Fibroblast of lung (primary cell): ENCODE data around the gene WARS2. TPM values are rescaled to one million over a fixed set of nuclear protein-coding genes. Genes with fewer than 3 reads are reported as not detected.

Experiments used
- DNase-seq, 2 donors: peaks; one replicate each; pipeline versions ENCODE4 v3.0.0 to v3.0.0-alpha.2; 2010; ENCODE audit warnings: low read depth in 2 of 2
- H2AFZ ChIP-seq: 2 replicates; pipeline ENCODE4 v1.5.1; 2012; ENCODE audit warnings: low read length, control low read depth, inconsistent platforms
- H3K27ac ChIP-seq: 2 replicates; pipeline ENCODE4 v1.5.1; 2011; ENCODE audit warnings: low read length, control low read depth; ENCODE audit not compliant: insufficient read depth
- H3K27me3 ChIP-seq: 2 replicates; pipeline ENCODE4 v1.5.1; 2011; ENCODE audit warnings: mild to moderate bottlenecking, low read length; ENCODE audit not compliant: control insufficient read depth, insufficient read depth
- H3K36me3 ChIP-seq: 2 replicates; pipeline ENCODE4 v1.5.1; 2011; ENCODE audit warnings: low read length; ENCODE audit not compliant: control insufficient read depth, insufficient read depth
- H3K4me1 ChIP-seq: 2 replicates; pipeline ENCODE4 v1.5.1; 2011; ENCODE audit warnings: low read length; ENCODE audit not compliant: control insufficient read depth, insufficient read depth; ENCODE audit errors: extremely low read depth
- H3K4me2 ChIP-seq: 2 replicates; pipeline ENCODE4 v1.5.1; 2011; ENCODE audit warnings: low read length, control low read depth; ENCODE audit not compliant: insufficient read depth; ENCODE audit errors: extremely low read depth
- H3K4me3 ChIP-seq, 4 experiments: fragments of 200-600 bp in 1 of 4; sonication (generic) in 1 of 4; replicated peaks in 1 of 4; 2 replicates each; pipeline ENCODE4 v1.5.1; 2011 to 2016; ENCODE audit warnings: low read length in 4 of 4, low read depth in 3 of 4, mild to moderate bottlenecking in 3 of 4, control low read depth in 2 of 4, inconsistent platforms in 1 of 4, mixed read lengths in 1 of 4; ENCODE audit not compliant: insufficient read depth in 1 of 4; ENCODE audit errors: control extremely low read depth in 1 of 4
- H3K79me2 ChIP-seq: 2 replicates; pipeline ENCODE4 v1.5.1; 2012; ENCODE audit warnings: mild to moderate bottlenecking, low read length, inconsistent platforms; ENCODE audit not compliant: control insufficient read depth, insufficient read depth
- H3K9ac ChIP-seq: 2 replicates; pipeline ENCODE4 v1.5.1; 2011; ENCODE audit warnings: mild to moderate bottlenecking, low read length, control low read depth; ENCODE audit not compliant: insufficient read depth
- H3K9me3 ChIP-seq: 2 replicates; pipeline ENCODE4 v1.5.1; 2012; ENCODE audit warnings: low read depth, low read length; ENCODE audit not compliant: control insufficient read depth, insufficient read depth
- H4K20me1 ChIP-seq: 2 replicates; pipeline ENCODE4 v1.5.1; 2011; ENCODE audit warnings: low read length; ENCODE audit not compliant: control insufficient read depth, insufficient read depth; ENCODE audit errors: extremely low read depth
- EZH2 ChIP-seq: IDR thresholded peaks from 2 replicates; pipeline ENCODE4 v1.5.1; 2012; ENCODE audit warnings: low read length, control low read depth, mild to moderate bottlenecking; ENCODE audit errors: missing control alignments
- polyA plus RNA-seq, 2 donors: library from polyadenylated mRNA; depleted of rRNA in 1 of 2; stranded (reverse) in 1 of 2; unstranded in 1 of 2; fragments of >200 nt; gene quantifications; 2 replicates each; pipeline ENCODE4 v1.2.1, GENCODE V29; 2011 to 2012; ENCODE audit warnings: missing spikeins in 1 of 2
- total RNA-seq: library from RNA; depleted of rRNA; stranded (reverse); fragments of >200 nt; gene quantifications from 2 replicates; pipeline ENCODE4 v1.2.1, GENCODE V29; 2014
- TF ChIP-seq, protein P1 (sequence below), 2 donors: IDR thresholded peaks in 1 of 2; conservative IDR thresholded peaks in 1 of 2; 1 replicate in 1 of 2; 2 replicates in 1 of 2; pipeline ENCODE4 v1.5.1; 2011 to 2012; ENCODE audit warnings: low read length in 2 of 2, control low read depth in 1 of 2, inconsistent platforms in 1 of 2, low read depth in 1 of 2, mild to moderate bottlenecking in 1 of 2

The WARS2 gene
- total and polyA plus RNA-seq, 2 donors (not counting 1 experiment from before 2014, with no cell fraction given), result 13.3 to 20.3 TPM

DNA sequence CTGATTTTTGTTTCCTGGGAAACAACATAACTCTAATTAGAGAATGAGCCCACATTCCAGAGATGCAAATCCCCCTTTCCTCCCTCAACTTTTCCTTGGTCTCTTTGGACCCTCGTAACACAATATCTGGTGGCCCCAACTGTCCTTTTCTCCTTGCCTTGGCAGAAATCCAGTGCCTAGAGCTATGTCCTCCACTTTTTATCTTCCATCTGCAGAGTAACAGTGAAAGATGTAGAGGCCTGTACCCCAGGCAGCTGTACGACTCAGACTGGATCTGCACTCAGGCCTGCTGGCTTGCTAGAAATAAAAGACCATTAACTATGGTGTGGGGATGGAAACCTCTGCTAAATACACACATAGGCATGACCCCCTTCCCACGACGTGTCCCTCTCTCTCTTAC lies 72.0 kb downstream of the WARS2 start:
- no peak for DNase-seq
- Histone ChIP-seq H3K9me3 (no peaks in the 10 kb centered on the region), H3K4me2 (no peak overlapping the region), H2AFZ (no peak overlapping the region), H3K27ac (no peak overlapping the region), H3K27me3 (no peaks in the 10 kb centered on the region), H3K4me3 (no peak overlapping the region), H4K20me1 (no peaks in the 10 kb centered on the region), H3K4me1 (no peaks in the 10 kb centered on the region), H3K9ac (no peak overlapping the region), H3K79me2 (no peaks in the 10 kb centered on the region), H3K36me3 (no peaks in the 10 kb centered on the region)
- TF ChIP-seq, protein P1, sequence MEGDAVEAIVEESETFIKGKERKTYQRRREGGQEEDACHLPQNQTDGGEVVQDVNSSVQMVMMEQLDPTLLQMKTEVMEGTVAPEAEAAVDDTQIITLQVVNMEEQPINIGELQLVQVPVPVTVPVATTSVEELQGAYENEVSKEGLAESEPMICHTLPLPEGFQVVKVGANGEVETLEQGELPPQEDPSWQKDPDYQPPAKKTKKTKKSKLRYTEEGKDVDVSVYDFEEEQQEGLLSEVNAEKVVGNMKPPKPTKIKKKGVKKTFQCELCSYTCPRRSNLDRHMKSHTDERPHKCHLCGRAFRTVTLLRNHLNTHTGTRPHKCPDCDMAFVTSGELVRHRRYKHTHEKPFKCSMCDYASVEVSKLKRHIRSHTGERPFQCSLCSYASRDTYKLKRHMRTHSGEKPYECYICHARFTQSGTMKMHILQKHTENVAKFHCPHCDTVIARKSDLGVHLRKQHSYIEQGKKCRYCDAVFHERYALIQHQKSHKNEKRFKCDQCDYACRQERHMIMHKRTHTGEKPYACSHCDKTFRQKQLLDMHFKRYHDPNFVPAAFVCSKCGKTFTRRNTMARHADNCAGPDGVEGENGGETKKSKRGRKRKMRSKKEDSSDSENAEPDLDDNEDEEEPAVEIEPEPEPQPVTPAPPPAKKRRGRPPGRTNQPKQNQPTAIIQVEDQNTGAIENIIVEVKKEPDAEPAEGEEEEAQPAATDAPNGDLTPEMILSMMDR (conservative IDR thresholded peaks at IDR 0.05 in 1 of 2, IDR thresholded peaks at IDR 0.05 in 1 of 2; ENCODE audit: low read depth in 1 of 2, low read length in 2 of 2), result no peak
- TF ChIP-seq EZH2, result no peak

DNA sequence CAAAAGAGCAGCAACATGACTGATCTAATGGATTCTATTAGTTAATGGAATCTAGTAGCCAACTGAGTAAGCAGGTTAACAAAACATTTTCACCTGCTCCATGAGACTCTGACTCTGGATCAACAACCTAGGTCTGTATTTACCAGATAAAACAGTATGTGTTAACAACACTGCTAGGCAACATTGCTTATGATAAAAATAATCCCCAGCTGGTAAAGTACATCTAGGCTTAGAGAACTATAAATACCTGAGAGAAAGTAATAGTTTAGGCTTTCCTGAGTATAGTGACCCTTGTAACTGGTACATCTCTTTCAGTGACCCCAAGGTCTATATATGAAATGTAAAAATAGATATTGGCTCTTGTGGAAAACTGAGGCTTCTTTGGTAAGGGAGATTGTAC lies 78.8 kb downstream of the WARS2 start:
- H3K4me2 ChIP-seq, result no peak overlapping the region
- no peak overlapping the region for H3K9ac ChIP-seq
- no peak overlapping the region for H3K27ac ChIP-seq
- H3K9me3 ChIP-seq, result no peaks in the 10 kb centered on the region
- TF ChIP-seq, protein P1 (conservative IDR thresholded peaks at IDR 0.05 in 1 of 2, IDR thresholded peaks at IDR 0.05 in 1 of 2; ENCODE audit: low read depth in 1 of 2, low read length in 2 of 2), result no peak
- no peak for TF ChIP-seq EZH2
- H3K4me3 ChIP-seq, result no peak overlapping the region
- DNase-seq, result no peak
- H4K20me1 ChIP-seq, result no peaks in the 10 kb centered on the region
- no peaks in the 10 kb centered on the region for H3K79me2 ChIP-seq
- no peaks in the 10 kb centered on the region for H3K27me3 ChIP-seq
- no peaks in the 10 kb centered on the region for H3K36me3 ChIP-seq
- H3K4me1 ChIP-seq, result no peaks in the 10 kb centered on the region
- H2AFZ ChIP-seq, result no peak overlapping the region

DNA sequence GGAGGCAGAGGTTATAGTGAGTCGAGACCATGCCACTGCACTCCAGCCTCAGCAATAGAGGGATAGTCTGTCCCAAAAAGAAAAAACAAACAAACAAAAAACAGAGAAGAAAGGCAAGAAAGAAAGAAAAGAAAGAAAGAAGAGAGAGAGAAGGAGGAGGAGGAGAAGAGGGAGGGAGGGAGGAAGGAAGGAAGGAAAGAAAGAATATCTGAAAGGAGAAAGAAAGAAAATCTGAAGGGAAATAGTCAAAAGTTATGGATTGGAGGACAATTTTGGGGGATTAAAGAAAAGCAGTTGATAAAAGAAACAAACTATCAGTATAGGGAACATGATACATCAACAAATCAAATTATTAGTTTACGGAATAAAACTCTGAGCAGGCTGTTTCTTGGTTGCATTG lies 84.9 kb downstream of the WARS2 start:
- H3K4me3 ChIP-seq, result no peak overlapping the region
- H3K4me2 ChIP-seq, result no peak overlapping the region
- H3K27ac ChIP-seq, result no peak overlapping the region
- no peak for DNase-seq
- H3K27me3 ChIP-seq, result no peaks in the 10 kb centered on the region
- H3K79me2 ChIP-seq, result no peaks in the 10 kb centered on the region
- no peaks in the 10 kb centered on the region for H3K9me3 ChIP-seq
- H3K4me1 ChIP-seq, result no peaks in the 10 kb centered on the region
- H4K20me1 ChIP-seq, result no peaks in the 10 kb centered on the region
- no peak overlapping the region for H3K9ac ChIP-seq
- no peak for TF ChIP-seq EZH2
- TF ChIP-seq, protein P1 (conservative IDR thresholded peaks at IDR 0.05 in 1 of 2, IDR thresholded peaks at IDR 0.05 in 1 of 2; ENCODE audit: low read depth in 1 of 2, low read length in 2 of 2), result no peak
- H3K36me3 ChIP-seq, result no peaks in the 10 kb centered on the region
- H2AFZ ChIP-seq, result no peak overlapping the region
